Thyroid gland (tissue), 4 donors: ENCODE data around the gene CREB3. TPM values are rescaled to one million over a fixed set of nuclear protein-coding genes. Genes with fewer than 3 reads are reported as not detected.

ENCODE experiments used
- DNase-seq, 2 donors: peaks; one replicate each; pipeline ENCODE4 v3.0.0-alpha.2; 2019
- H3K27ac ChIP-seq, 3 donors: fragments of 200-600 bp; sonication (generic); 1 replicate in 2 of 3; 2 replicates in 1 of 3; pipeline ENCODE4 v1.5.1; 2016 to 2019; ENCODE audit warnings: mild to moderate bottlenecking in 1 of 3, moderate library complexity in 1 of 3
- H3K27me3 ChIP-seq: fragments of 200-600 bp; sonication (generic); one replicate; pipeline ENCODE4 v1.5.1; 2019
- H3K36me3 ChIP-seq, 2 donors: fragments of 200-600 bp; sonication (generic); one replicate each; pipeline ENCODE4 v1.5.1; 2016 to 2019
- H3K4me1 ChIP-seq, 2 donors: fragments of 200-600 bp; sonication (generic); one replicate each; pipeline ENCODE4 v1.5.1; 2017 to 2019
- H3K4me3 ChIP-seq, 3 donors: fragments of 200-600 bp; sonication (generic); replicated peaks in 1 of 3; 1 replicate in 2 of 3; 2 replicates in 1 of 3; pipeline ENCODE4 v1.5.1; 2016; ENCODE audit warnings: mild to moderate bottlenecking in 1 of 3
- H3K9me3 ChIP-seq: fragments of 200-600 bp; sonication (generic); one replicate; pipeline ENCODE4 v1.5.1; 2017
- CTCF ChIP-seq, 6 experiments: fragments of 200-600 bp in 3 of 6; fragments of 450-650 bp in 3 of 6; sonication (generic) in 3 of 6; IDR thresholded peaks; one replicate each; pipeline ENCODE4 v1.5.1; 2016 to 2019; ENCODE audit warnings: antibody characterized with exemption in 6 of 6, mild to moderate bottlenecking in 2 of 6, inconsistent platforms in 1 of 6, moderate library complexity in 1 of 6
- POLR2A ChIP-seq, 2 donors: fragments of 450-650 bp; IDR thresholded peaks; one replicate each; pipeline ENCODE4 v1.6.1; 2017; ENCODE audit warnings: antibody characterized with exemption in 2 of 2, mild to moderate bottlenecking in 2 of 2, moderate library complexity in 1 of 2
- WGBS, 2 donors: methylation state at CpG; one replicate each; pipeline ENCODE4 v1.1.5; 2017; 5-methylcytosine and 5-hydroxymethylcytosine counted together
- intact Hi-C: fragments of 100-400 bp; cut with DNase I; formaldehyde crosslinking; loops from one replicate; pipeline ENCODE4 v1.15.1; 2023
- total RNA-seq, 4 donors: library from RNA; depleted of rRNA; stranded (reverse); fragments of >200 nt; gene quantifications; one replicate each; pipeline ENCODE4 v1.2.3, GENCODE V29; 2016

CREB3 gene
- total RNA-seq, 4 donors from 2014 or later, result 44.9 to 73.0 (median 51.3) TPM

GRCh38 chr9:35759795-35760194 is 27.3 kb downstream of the CREB3 start:
- Histone ChIP-seq H3K27me3 (no peaks in the 10 kb centered on the region), H3K9me3 (no peaks in the 10 kb centered on the region), H3K36me3 (no peaks in the 10 kb centered on the region), H3K4me3 (no peak overlapping the region), H3K4me1 (peaks cover 42 to 54% of the 10 kb centered on the region in 2 donors), H3K27ac (no peak overlapping the region)
- TF ChIP-seq POLR2A (IDR thresholded peaks at IDR 0.05) (no peak), CTCF (IDR thresholded peaks at IDR 0.05) (no peak)
- intact Hi-C loops, result no loop called here
- DNase-seq, result no peak
- 97 to 98% methylated on average over 4 of the region's 4 CpGs for WGBS, 2 donors

GRCh38 chr9:35760651-35761050 is 28.2 kb downstream of the CREB3 start:
- DNase-seq, result peak; percentile 16 to 25

GRCh38 chr9:35763181-35763580 is 30.7 kb downstream of the CREB3 start:
- TF ChIP-seq POLR2A (IDR thresholded peaks at IDR 0.05) (no peak), CTCF (IDR thresholded peaks at IDR 0.05) (no peak)
- DNase-seq, result no peak
- Histone ChIP-seq H3K4me1 (peaks cover 26 to 34% of the 10 kb centered on the region in 2 donors), H3K27me3 (no peaks in the 10 kb centered on the region), H3K4me3 (no peak overlapping the region), H3K27ac (no peak overlapping the region), H3K9me3 (no peaks in the 10 kb centered on the region), H3K36me3 (no peaks in the 10 kb centered on the region)
- WGBS, 2 donors, result 78 to 88% methylated on average over 2 of the region's 2 CpGs
- intact Hi-C loops, result no loop called here

More at GRCh38 chr9:35760651-35761050, 28.2 kb downstream of the CREB3 start:
- Histone ChIP-seq H3K9me3 (no peaks in the 10 kb centered on the region), H3K4me3 (no peak overlapping the region), H3K27me3 (no peaks in the 10 kb centered on the region), H3K36me3 (no peaks in the 10 kb centered on the region), H3K27ac (no peak overlapping the region), H3K4me1 (peaks cover 42 to 54% of the 10 kb centered on the region in 2 donors)
- TF ChIP-seq POLR2A (IDR thresholded peaks at IDR 0.05) (no peak), CTCF (IDR thresholded peaks at IDR 0.05) (no peak)
- intact Hi-C loops, result no loop called here
- WGBS, 2 donors, result 70 to 80% methylated on average over 2 of the region's 2 CpGs

- no peaks in the 10 kb centered on the region for H3K27me3 ChIP-seq
- peaks cover 23 to 27% of the 10 kb centered on the region in 2 donors for H3K4me1 ChIP-seq
- 95% methylated on average over 1 of the region's 1 CpG for WGBS, 2 donors
- intact Hi-C loops, result no loop called here
- H3K36me3 ChIP-seq, result no peaks in the 10 kb centered on the region
- TF ChIP-seq POLR2A (IDR thresholded peaks at IDR 0.05) (no peak), CTCF (IDR thresholded peaks at IDR 0.05) (no peak)
- H3K27ac ChIP-seq, result no peak overlapping the region
- no peak for DNase-seq
- no peaks in the 10 kb centered on the region for H3K9me3 ChIP-seq
- no peak overlapping the region for H3K4me3 ChIP-seq
Observed at GRCh38 chr9:35763803-35764202, 31.3 kb downstream of the CREB3 start.

GRCh38 chr9:35766997-35767396 is 34.5 kb downstream of the CREB3 start:
- no peak for TF ChIP-seq CTCF (IDR thresholded peaks at IDR 0.05)
- no peak for TF ChIP-seq POLR2A (IDR thresholded peaks at IDR 0.05)
- Histone ChIP-seq H3K27ac (no peak overlapping the region), H3K36me3 (no peaks in the 10 kb centered on the region), H3K27me3 (no peaks in the 10 kb centered on the region), H3K9me3 (no peaks in the 10 kb centered on the region), H3K4me1 (peaks cover 29% of the 10 kb centered on the region in 2 donors), H3K4me3 (no peak overlapping the region)
- WGBS, 2 donors, result 92 to 95% methylated on average over 2 of the region's 2 CpGs
- intact Hi-C loops, result no loop called here
- no peak for DNase-seq
